ENCODE measurements around the gene SCUBE2. TPM values are rescaled to one million over a fixed set of nuclear protein-coding genes. Genes with fewer than 3 reads are reported as not detected.
"Not testable (repeated sequence)": the region's sequence is repeated elsewhere in the genome, so short reads cannot be mapped to it uniquely, and the experiment has no call there.

Gene SCUBE2
- total and polyA plus RNA-seq, 2 donors (not counting 1 experiment from before 2014, with no cell fraction given): 0.61 to 1.8 TPM

- Histone ChIP-seq H3K79me2 (ENCODE audit: control insufficient read depth, insufficient read depth, low read length) (no peaks in the 10 kb centered on the region), H3K36me3 (ENCODE audit: control insufficient read depth, insufficient read depth, low read length) (no peaks in the 10 kb centered on the region), H3K4me2 (ENCODE audit: extremely low read depth, insufficient read depth, low read length) (no peak overlapping the region), H4K20me1 (ENCODE audit: control insufficient read depth, extremely low read depth, insufficient read depth, low read length) (no peaks in the 10 kb centered on the region), H3K9me3 (ENCODE audit: control insufficient read depth, insufficient read depth, low read depth, low read length) (no peaks in the 10 kb centered on the region), H3K27me3 (ENCODE audit: control insufficient read depth, insufficient read depth, low read length) (no peaks in the 10 kb centered on the region), H2AFZ (ENCODE audit: low read length) (no peak overlapping the region), H3K27ac (ENCODE audit: insufficient read depth, low read length) (no peak overlapping the region), H3K9ac (ENCODE audit: insufficient read depth, low read length) (no peak overlapping the region), H3K4me1 (ENCODE audit: control insufficient read depth, extremely low read depth, insufficient read depth, low read length) (no peaks in the 10 kb centered on the region), H3K4me3 (replicated peaks in 1 of 4; ENCODE audit: control extremely low read depth in 1 of 4, insufficient read depth in 1 of 4, low read depth in 3 of 4, low read length in 4 of 4) (no peak overlapping the region)
- TF ChIP-seq CTCF (conservative IDR thresholded peaks at IDR 0.05 in 1 of 2, IDR thresholded peaks at IDR 0.05 in 1 of 2; ENCODE audit: low read depth in 1 of 2, low read length in 2 of 2): no peak
- no peak for DNase-seq (ENCODE audit: low read depth in 2 of 2)
Observed at GRCh38 chr11:9099617-9100016, 8.2 kb upstream of the SCUBE2 start.

GRCh38 chr11:9098455-9098854 is 7.1 kb upstream of the SCUBE2 start:
- not testable (repeated sequence) for H3K4me3 ChIP-seq (replicated peaks in 1 of 4; ENCODE audit: control extremely low read depth in 1 of 4, insufficient read depth in 1 of 4, low read depth in 3 of 4, low read length in 4 of 4); H3K4me2 ChIP-seq (ENCODE audit: extremely low read depth, insufficient read depth, low read length); DNase-seq (ENCODE audit: low read depth in 2 of 2); H3K9ac ChIP-seq (ENCODE audit: insufficient read depth, low read length); H4K20me1 ChIP-seq (ENCODE audit: control insufficient read depth, extremely low read depth, insufficient read depth, low read length); H3K4me1 ChIP-seq (ENCODE audit: control insufficient read depth, extremely low read depth, insufficient read depth, low read length); H3K27me3 ChIP-seq (ENCODE audit: control insufficient read depth, insufficient read depth, low read length); H3K79me2 ChIP-seq (ENCODE audit: control insufficient read depth, insufficient read depth, low read length); H2AFZ ChIP-seq (ENCODE audit: low read length); H3K27ac ChIP-seq (ENCODE audit: insufficient read depth, low read length); H3K36me3 ChIP-seq (ENCODE audit: control insufficient read depth, insufficient read depth, low read length); H3K9me3 ChIP-seq (ENCODE audit: control insufficient read depth, insufficient read depth, low read depth, low read length)

- not testable (repeated sequence) for H3K27me3 ChIP-seq (ENCODE audit: control insufficient read depth, insufficient read depth, low read length); H4K20me1 ChIP-seq (ENCODE audit: control insufficient read depth, extremely low read depth, insufficient read depth, low read length); H3K9me3 ChIP-seq (ENCODE audit: control insufficient read depth, insufficient read depth, low read depth, low read length); H3K4me2 ChIP-seq (ENCODE audit: extremely low read depth, insufficient read depth, low read length); H3K36me3 ChIP-seq (ENCODE audit: control insufficient read depth, insufficient read depth, low read length); DNase-seq (ENCODE audit: low read depth in 2 of 2); H3K79me2 ChIP-seq (ENCODE audit: control insufficient read depth, insufficient read depth, low read length); H3K27ac ChIP-seq (ENCODE audit: insufficient read depth, low read length); H3K9ac ChIP-seq (ENCODE audit: insufficient read depth, low read length); H3K4me1 ChIP-seq (ENCODE audit: control insufficient read depth, extremely low read depth, insufficient read depth, low read length); H3K4me3 ChIP-seq (replicated peaks in 1 of 4; ENCODE audit: control extremely low read depth in 1 of 4, insufficient read depth in 1 of 4, low read depth in 3 of 4, low read length in 4 of 4); H2AFZ ChIP-seq (ENCODE audit: low read length)
Observed at GRCh38 chr11:9097186-9097943, 6.0 kb upstream of the SCUBE2 start.

- no peak overlapping the region for H3K9ac ChIP-seq (ENCODE audit: insufficient read depth, low read length)
- no peak overlapping the region for H2AFZ ChIP-seq (ENCODE audit: low read length)
- TF ChIP-seq CTCF (conservative IDR thresholded peaks at IDR 0.05 in 1 of 2, IDR thresholded peaks at IDR 0.05 in 1 of 2; ENCODE audit: low read depth in 1 of 2, low read length in 2 of 2) (no peak), EZH2 (IDR thresholded peaks at IDR 0.05; ENCODE audit: low read length, missing control alignments) (no peak)
- H3K4me3 ChIP-seq (replicated peaks in 1 of 4; ENCODE audit: control extremely low read depth in 1 of 4, insufficient read depth in 1 of 4, low read depth in 3 of 4, low read length in 4 of 4): no peak overlapping the region
- no peak for DNase-seq (ENCODE audit: low read depth in 2 of 2)
- no peaks in the 10 kb centered on the region for H3K79me2 ChIP-seq (ENCODE audit: control insufficient read depth, insufficient read depth, low read length)
- no peaks in the 10 kb centered on the region for H3K27me3 ChIP-seq (ENCODE audit: control insufficient read depth, insufficient read depth, low read length)
- no peaks in the 10 kb centered on the region for H3K9me3 ChIP-seq (ENCODE audit: control insufficient read depth, insufficient read depth, low read depth, low read length)
- no peak overlapping the region for H3K27ac ChIP-seq (ENCODE audit: insufficient read depth, low read length)
- no peak overlapping the region for H3K4me2 ChIP-seq (ENCODE audit: extremely low read depth, insufficient read depth, low read length)
- H3K4me1 ChIP-seq (ENCODE audit: control insufficient read depth, extremely low read depth, insufficient read depth, low read length): no peaks in the 10 kb centered on the region
- no peaks in the 10 kb centered on the region for H3K36me3 ChIP-seq (ENCODE audit: control insufficient read depth, insufficient read depth, low read length)
- no peaks in the 10 kb centered on the region for H4K20me1 ChIP-seq (ENCODE audit: control insufficient read depth, extremely low read depth, insufficient read depth, low read length)
Observed at GRCh38 chr11:9096427-9096826, 5.0 kb upstream of the SCUBE2 start.
